Effector CD4-positive, alpha-beta T cell (primary cell): ENCODE data around the gene KCNG2.

Source experiments
- DNase-seq: peaks from one replicate; pipeline ENCODE4 v3.0.0-alpha.2; 2020

The KCNG2 gene

GRCh38 chr18:79800371-79801180 lies 2.8 kb downstream of the KCNG2 start:
- no peak for DNase-seq

GRCh38 chr18:79801217-79801616 lies 3.5 kb downstream of the KCNG2 start:
- no peak for DNase-seq

GRCh38 chr18:79801641-79802040 lies 3.9 kb downstream of the KCNG2 start:
- DNase-seq: no peak

GRCh38 chr18:79802298-79802697 lies 4.6 kb downstream of the KCNG2 start:
- DNase-seq: no peak

- no peak for DNase-seq
Measured at GRCh38 chr18:79803611-79804051, 5.9 kb downstream of the KCNG2 start.

GRCh38 chr18:79804130-79804787 lies 6.5 kb downstream of the KCNG2 start:
- no peak for DNase-seq

GRCh38 chr18:79805211-79805887 lies 7.6 kb downstream of the KCNG2 start:
- DNase-seq: no peak

GRCh38 chr18:79805926-79806487 lies 8.3 kb downstream of the KCNG2 start:
- DNase-seq: no peak

- no peak for DNase-seq
Measured at GRCh38 chr18:79806976-79807841, 9.5 kb downstream of the KCNG2 start.

- DNase-seq: no peak
Measured at GRCh38 chr18:79809482-79810192, 11.9 kb downstream of the KCNG2 start.

GRCh38 chr18:79812052-79812451 lies 14.3 kb downstream of the KCNG2 start:
- no peak for DNase-seq

- DNase-seq: no peak
Measured at GRCh38 chr18:79814373-79814772, 16.6 kb downstream of the KCNG2 start.

GRCh38 chr18:79815657-79816056 lies 17.9 kb downstream of the KCNG2 start:
- DNase-seq: no peak

- no peak for DNase-seq
Measured at GRCh38 chr18:79816092-79816491, 18.4 kb downstream of the KCNG2 start.

GRCh38 chr18:79816981-79817606 lies 19.4 kb downstream of the KCNG2 start:
- DNase-seq: no peak

GRCh38 chr18:79817607-79817998 lies 19.9 kb downstream of the KCNG2 start:
- no peak for DNase-seq

GRCh38 chr18:79818036-79818435 lies 20.3 kb downstream of the KCNG2 start:
- no peak for DNase-seq

- no peak for DNase-seq
Measured at GRCh38 chr18:79818631-79819030, 20.9 kb downstream of the KCNG2 start.

- DNase-seq: no peak
Measured at GRCh38 chr18:79819064-79819967, 21.6 kb downstream of the KCNG2 start.

- no peak for DNase-seq
Measured at GRCh38 chr18:79819968-79820351, 22.2 kb downstream of the KCNG2 start.
